Measurements from ENCODE around the gene NOP53.

DNA sequence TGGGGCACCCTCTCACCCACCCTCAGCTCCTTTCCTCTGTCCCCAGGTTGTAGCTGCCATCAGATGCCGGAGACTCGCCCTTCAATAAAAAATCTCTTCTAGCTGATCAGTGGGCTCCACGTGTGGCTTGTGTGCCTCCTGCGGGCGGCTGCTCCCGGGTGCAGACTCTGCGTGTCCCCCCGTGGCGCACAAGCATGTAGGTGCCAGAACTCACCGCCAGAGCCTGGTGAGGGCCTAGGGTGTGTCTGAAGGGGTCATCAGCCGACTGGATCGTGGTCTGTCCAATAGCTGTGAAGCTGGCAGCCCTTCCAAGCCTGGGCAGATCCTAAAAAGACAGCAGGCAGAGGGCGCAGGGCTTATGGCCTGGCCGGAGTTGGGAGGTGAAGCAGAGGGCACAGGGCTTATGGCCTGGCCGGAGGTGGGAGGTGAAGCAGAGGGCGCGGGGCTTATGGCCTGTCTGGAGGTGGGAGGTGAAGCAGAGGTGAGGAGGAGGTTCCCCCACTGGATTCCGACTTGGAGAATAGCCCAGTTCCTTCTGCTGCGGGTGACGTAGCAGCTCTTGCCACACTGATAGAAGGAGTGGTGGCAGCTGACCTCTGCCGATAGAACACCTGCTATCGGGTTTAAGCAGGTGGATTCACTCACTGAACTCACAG is 11.7 kb downstream of the NOP53 start:
- TF ChIP-seq, protein P1, sequence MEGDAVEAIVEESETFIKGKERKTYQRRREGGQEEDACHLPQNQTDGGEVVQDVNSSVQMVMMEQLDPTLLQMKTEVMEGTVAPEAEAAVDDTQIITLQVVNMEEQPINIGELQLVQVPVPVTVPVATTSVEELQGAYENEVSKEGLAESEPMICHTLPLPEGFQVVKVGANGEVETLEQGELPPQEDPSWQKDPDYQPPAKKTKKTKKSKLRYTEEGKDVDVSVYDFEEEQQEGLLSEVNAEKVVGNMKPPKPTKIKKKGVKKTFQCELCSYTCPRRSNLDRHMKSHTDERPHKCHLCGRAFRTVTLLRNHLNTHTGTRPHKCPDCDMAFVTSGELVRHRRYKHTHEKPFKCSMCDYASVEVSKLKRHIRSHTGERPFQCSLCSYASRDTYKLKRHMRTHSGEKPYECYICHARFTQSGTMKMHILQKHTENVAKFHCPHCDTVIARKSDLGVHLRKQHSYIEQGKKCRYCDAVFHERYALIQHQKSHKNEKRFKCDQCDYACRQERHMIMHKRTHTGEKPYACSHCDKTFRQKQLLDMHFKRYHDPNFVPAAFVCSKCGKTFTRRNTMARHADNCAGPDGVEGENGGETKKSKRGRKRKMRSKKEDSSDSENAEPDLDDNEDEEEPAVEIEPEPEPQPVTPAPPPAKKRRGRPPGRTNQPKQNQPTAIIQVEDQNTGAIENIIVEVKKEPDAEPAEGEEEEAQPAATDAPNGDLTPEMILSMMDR (IDR thresholded peaks at IDR 0.05; ENCODE audit: insufficient read depth, low read depth, low read length): no peak
- no peak for TF ChIP-seq EZH2 (IDR thresholded peaks at IDR 0.05; ENCODE audit: insufficient read depth, low read length)

Data from astrocyte (in vitro differentiated cells and primary cell).